ENCODE results near the gene MAP2. TPM values are rescaled to one million over a fixed set of nuclear protein-coding genes. Genes with fewer than 3 reads are reported as not detected.

MAP2 gene
- total RNA-seq, 1 experiment from 2014 or later = 1.5 TPM

DNA sequence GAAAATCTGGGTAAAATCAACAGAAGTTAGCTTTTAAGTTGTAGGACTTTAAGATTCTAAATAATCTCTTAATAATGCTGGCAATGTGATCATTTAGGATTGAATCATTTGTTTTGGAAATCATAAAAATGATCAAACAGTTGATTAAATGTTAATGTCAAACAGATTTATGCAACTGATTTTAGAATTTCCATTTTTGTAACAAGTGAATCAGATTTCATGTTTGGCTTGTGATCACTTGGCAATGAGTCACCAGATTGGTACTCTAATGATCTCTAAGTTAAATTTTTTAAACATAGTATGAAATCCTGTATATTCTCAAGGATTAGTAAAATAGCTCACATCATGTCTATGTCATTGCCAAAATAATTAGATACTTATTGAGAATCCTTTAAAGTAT lies 297.6 kb downstream of the MAP2 start:
- H3K27ac ChIP-seq (ENCODE audit: low read length) = no peak overlapping the region
- H3K9me2 ChIP-seq (replicated peaks; ENCODE audit: insufficient read depth, low read length) = no peaks in the 10 kb centered on the region
- H3K27me3 ChIP-seq (ENCODE audit: low read length) = no peaks in the 10 kb centered on the region
- no peaks in the 10 kb centered on the region for H3K9me3 ChIP-seq (ENCODE audit: low read length)
- H2AFZ ChIP-seq (ENCODE audit: low read length) = no peak overlapping the region
- no peaks in the 10 kb centered on the region for H3K36me3 ChIP-seq (ENCODE audit: insufficient read depth, low read length)
- no peaks in the 10 kb centered on the region for H3K4me1 ChIP-seq (ENCODE audit: low read length)
- DNase-seq = no peak
- H3K79me2 ChIP-seq (ENCODE audit: low read length) = no peaks in the 10 kb centered on the region
- H3K4me2 ChIP-seq (ENCODE audit: low read depth, low read length, poor library complexity, severe bottlenecking) = no peak overlapping the region
- no peaks in the 10 kb centered on the region for H4K20me1 ChIP-seq (ENCODE audit: insufficient read depth, low read depth, low read length)
- H3K4me3 ChIP-seq (ENCODE audit: low read length) = no peak overlapping the region
- no peak overlapping the region for H3K9ac ChIP-seq (ENCODE audit: low read length)

- H3K4me2 ChIP-seq (ENCODE audit: low read depth, low read length, poor library complexity, severe bottlenecking) = no peak overlapping the region
- H3K4me1 ChIP-seq (ENCODE audit: low read length) = no peaks in the 10 kb centered on the region
- H4K20me1 ChIP-seq (ENCODE audit: insufficient read depth, low read depth, low read length) = no peaks in the 10 kb centered on the region
- H3K27ac ChIP-seq (ENCODE audit: low read length) = no peak overlapping the region
- no peak overlapping the region for H3K4me3 ChIP-seq (ENCODE audit: low read length)
- H3K9ac ChIP-seq (ENCODE audit: low read length) = no peak overlapping the region
- H3K36me3 ChIP-seq (ENCODE audit: insufficient read depth, low read length) = no peaks in the 10 kb centered on the region
- no peaks in the 10 kb centered on the region for H3K9me2 ChIP-seq (replicated peaks; ENCODE audit: insufficient read depth, low read length)
- H2AFZ ChIP-seq (ENCODE audit: low read length) = no peak overlapping the region
- H3K79me2 ChIP-seq (ENCODE audit: low read length) = no peaks in the 10 kb centered on the region
- H3K27me3 ChIP-seq (ENCODE audit: low read length) = no peaks in the 10 kb centered on the region
- H3K9me3 ChIP-seq (ENCODE audit: low read length) = no peaks in the 10 kb centered on the region
- DNase-seq = no peak
These were observed 302.5 kb downstream of the MAP2 start for GRCh38 chr2:209726311-209726710.

- H3K36me3 ChIP-seq (ENCODE audit: insufficient read depth, low read length) = no peaks in the 10 kb centered on the region
- H3K79me2 ChIP-seq (ENCODE audit: low read length) = no peaks in the 10 kb centered on the region
- no peak for DNase-seq
- no peaks in the 10 kb centered on the region for H4K20me1 ChIP-seq (ENCODE audit: insufficient read depth, low read depth, low read length)
- H3K9me2 ChIP-seq (replicated peaks; ENCODE audit: insufficient read depth, low read length) = no peaks in the 10 kb centered on the region
- H3K4me1 ChIP-seq (ENCODE audit: low read length) = no peaks in the 10 kb centered on the region
- H3K27ac ChIP-seq (ENCODE audit: low read length) = no peak overlapping the region
- H3K27me3 ChIP-seq (ENCODE audit: low read length) = no peaks in the 10 kb centered on the region
- no peaks in the 10 kb centered on the region for H3K9me3 ChIP-seq (ENCODE audit: low read length)
- no peak overlapping the region for H3K4me3 ChIP-seq (ENCODE audit: low read length)
- no peak overlapping the region for H2AFZ ChIP-seq (ENCODE audit: low read length)
- no peak overlapping the region for H3K9ac ChIP-seq (ENCODE audit: low read length)
- no peak overlapping the region for H3K4me2 ChIP-seq (ENCODE audit: low read depth, low read length, poor library complexity, severe bottlenecking)
These were observed 303.2 kb downstream of the MAP2 start for GRCh38 chr2:209727077-209727476.

GRCh38 chr2:209734805-209735204 lies 311.0 kb downstream of the MAP2 start:
- H2AFZ ChIP-seq (ENCODE audit: low read length) = no peak overlapping the region
- H3K79me2 ChIP-seq (ENCODE audit: low read length) = no peaks in the 10 kb centered on the region
- no peaks in the 10 kb centered on the region for H3K4me1 ChIP-seq (ENCODE audit: low read length)
- DNase-seq = no peak
- H3K36me3 ChIP-seq (ENCODE audit: insufficient read depth, low read length) = no peaks in the 10 kb centered on the region
- H3K27ac ChIP-seq (ENCODE audit: low read length) = no peak overlapping the region
- no peaks in the 10 kb centered on the region for H3K9me3 ChIP-seq (ENCODE audit: low read length)
- H3K4me2 ChIP-seq (ENCODE audit: low read depth, low read length, poor library complexity, severe bottlenecking) = no peak overlapping the region
- no peak overlapping the region for H3K9ac ChIP-seq (ENCODE audit: low read length)
- H4K20me1 ChIP-seq (ENCODE audit: insufficient read depth, low read depth, low read length) = no peaks in the 10 kb centered on the region
- H3K9me2 ChIP-seq (replicated peaks; ENCODE audit: insufficient read depth, low read length) = no peaks in the 10 kb centered on the region
- H3K4me3 ChIP-seq (ENCODE audit: low read length) = no peak overlapping the region
- H3K27me3 ChIP-seq (ENCODE audit: low read length) = no peaks in the 10 kb centered on the region; the same call in 1 of the 2 replicates

- H3K36me3 ChIP-seq (ENCODE audit: insufficient read depth, low read length) = no peaks in the 10 kb centered on the region
- no peak for DNase-seq
- no peak overlapping the region for H2AFZ ChIP-seq (ENCODE audit: low read length)
- no peak overlapping the region for H3K4me2 ChIP-seq (ENCODE audit: low read depth, low read length, poor library complexity, severe bottlenecking)
- no peak overlapping the region for H3K4me3 ChIP-seq (ENCODE audit: low read length)
- H3K27ac ChIP-seq (ENCODE audit: low read length) = no peak overlapping the region
- H3K9ac ChIP-seq (ENCODE audit: low read length) = no peak overlapping the region
- H3K79me2 ChIP-seq (ENCODE audit: low read length) = no peaks in the 10 kb centered on the region
- no peaks in the 10 kb centered on the region for H4K20me1 ChIP-seq (ENCODE audit: insufficient read depth, low read depth, low read length)
- no peaks in the 10 kb centered on the region for H3K4me1 ChIP-seq (ENCODE audit: low read length)
- no peaks in the 10 kb centered on the region for H3K9me3 ChIP-seq (ENCODE audit: low read length)
- H3K9me2 ChIP-seq (replicated peaks; ENCODE audit: insufficient read depth, low read length) = no peaks in the 10 kb centered on the region
- no peaks in the 10 kb centered on the region; the same call in 1 of the 2 replicates for H3K27me3 ChIP-seq (ENCODE audit: low read length)
These were observed 318.1 kb downstream of the MAP2 start for GRCh38 chr2:209741953-209742352.

- Histone ChIP-seq H3K4me1 (ENCODE audit: low read length) (no peaks in the 10 kb centered on the region), H3K9ac (ENCODE audit: low read length) (no peak overlapping the region), H4K20me1 (ENCODE audit: insufficient read depth, low read depth, low read length) (no peaks in the 10 kb centered on the region), H3K9me3 (ENCODE audit: low read length) (no peaks in the 10 kb centered on the region), H3K27ac (ENCODE audit: low read length) (no peak overlapping the region), H3K27me3 (ENCODE audit: low read length) (no peaks in the 10 kb centered on the region), H3K4me3 (ENCODE audit: low read length) (no peak overlapping the region), H3K79me2 (ENCODE audit: low read length) (no peaks in the 10 kb centered on the region), H3K9me2 (replicated peaks; ENCODE audit: insufficient read depth, low read length) (no peaks in the 10 kb centered on the region), H3K36me3 (ENCODE audit: insufficient read depth, low read length) (no peaks in the 10 kb centered on the region), H3K4me2 (ENCODE audit: low read depth, low read length, poor library complexity, severe bottlenecking) (no peak overlapping the region), H2AFZ (ENCODE audit: low read length) (no peak overlapping the region)
- DNase-seq = no peak
These were observed 329.2 kb downstream of the MAP2 start for GRCh38 chr2:209753020-209753419.

DNA sequence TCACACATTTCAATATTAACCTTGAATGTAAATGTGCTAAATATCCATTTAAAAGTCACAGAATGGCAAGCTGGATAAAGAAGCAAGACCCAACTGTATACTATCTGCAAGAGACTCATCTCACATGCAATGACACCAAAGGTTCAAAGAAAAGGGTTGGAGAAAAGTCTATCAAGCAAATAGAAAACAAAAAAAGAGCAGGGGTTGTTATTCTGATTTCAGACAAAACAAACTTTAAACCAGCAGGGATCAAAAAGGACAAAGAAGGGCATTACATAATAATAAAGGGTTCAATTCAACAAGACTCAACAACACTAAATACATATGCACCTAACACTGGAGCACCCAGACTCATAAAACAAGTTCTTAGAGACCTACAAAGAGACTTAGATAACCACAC lies 333.3 kb downstream of the MAP2 start:
- H3K79me2 ChIP-seq (ENCODE audit: low read length) = no peaks in the 10 kb centered on the region
- H3K4me2 ChIP-seq (ENCODE audit: low read depth, low read length, poor library complexity, severe bottlenecking) = no peak overlapping the region
- no peaks in the 10 kb centered on the region for H3K27me3 ChIP-seq (ENCODE audit: low read length)
- H3K4me1 ChIP-seq (ENCODE audit: low read length) = no peaks in the 10 kb centered on the region
- H3K9ac ChIP-seq (ENCODE audit: low read length) = no peak overlapping the region
- no peak overlapping the region for H3K4me3 ChIP-seq (ENCODE audit: low read length)
- H2AFZ ChIP-seq (ENCODE audit: low read length) = no peak overlapping the region
- no peaks in the 10 kb centered on the region for H3K9me3 ChIP-seq (ENCODE audit: low read length)
- no peak overlapping the region for H3K27ac ChIP-seq (ENCODE audit: low read length)
- no peaks in the 10 kb centered on the region for H3K9me2 ChIP-seq (replicated peaks; ENCODE audit: insufficient read depth, low read length)
- no peaks in the 10 kb centered on the region for H4K20me1 ChIP-seq (ENCODE audit: insufficient read depth, low read depth, low read length)
- DNase-seq = no peak
- no peaks in the 10 kb centered on the region for H3K36me3 ChIP-seq (ENCODE audit: insufficient read depth, low read length)

DNA sequence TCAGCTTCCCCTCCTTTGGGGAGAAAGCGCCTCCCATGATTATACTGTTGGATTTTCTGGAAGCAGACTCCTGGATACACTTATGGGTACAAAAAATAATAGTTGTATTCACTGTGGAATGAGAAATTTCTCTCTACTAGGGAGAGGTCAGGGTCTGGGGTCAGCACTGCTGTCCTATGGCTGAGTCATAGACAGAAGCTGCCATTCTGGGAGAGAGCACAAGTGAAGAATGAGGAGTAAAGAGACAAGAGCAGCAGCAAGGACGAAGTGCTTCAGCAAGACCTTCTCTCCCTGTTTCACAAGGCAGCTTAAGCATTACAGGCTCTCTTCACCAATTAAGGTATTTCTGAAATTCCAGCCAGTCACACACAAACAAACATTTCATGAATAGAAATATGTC lies 337.7 kb downstream of the MAP2 start:
- Histone ChIP-seq H3K79me2 (ENCODE audit: low read length) (no peaks in the 10 kb centered on the region), H3K4me3 (ENCODE audit: low read length) (no peak overlapping the region), H3K4me1 (ENCODE audit: low read length) (peaks cover 6% of the 10 kb centered on the region), H3K27me3 (ENCODE audit: low read length) (no peaks in the 10 kb centered on the region), H3K9me3 (ENCODE audit: low read length) (no peaks in the 10 kb centered on the region), H3K27ac (ENCODE audit: low read length) (no peak overlapping the region), H3K4me2 (ENCODE audit: low read depth, low read length, poor library complexity, severe bottlenecking) (no peak overlapping the region), H3K9me2 (replicated peaks; ENCODE audit: insufficient read depth, low read length) (no peaks in the 10 kb centered on the region), H3K36me3 (ENCODE audit: insufficient read depth, low read length) (no peaks in the 10 kb centered on the region), H3K9ac (ENCODE audit: low read length) (no peak overlapping the region), H2AFZ (ENCODE audit: low read length) (no peak overlapping the region), H4K20me1 (ENCODE audit: insufficient read depth, low read depth, low read length) (no peaks in the 10 kb centered on the region)
- DNase-seq = no peak

GRCh38 chr2:209762563-209762962 lies 338.7 kb downstream of the MAP2 start:
- Histone ChIP-seq H3K9me3 (ENCODE audit: low read length) (no peaks in the 10 kb centered on the region), H3K4me2 (ENCODE audit: low read depth, low read length, poor library complexity, severe bottlenecking) (no peak overlapping the region), H3K4me1 (ENCODE audit: low read length) (peaks cover 6% of the 10 kb centered on the region), H3K36me3 (ENCODE audit: insufficient read depth, low read length) (no peaks in the 10 kb centered on the region), H3K27me3 (ENCODE audit: low read length) (no peaks in the 10 kb centered on the region), H4K20me1 (ENCODE audit: insufficient read depth, low read depth, low read length) (no peaks in the 10 kb centered on the region), H3K79me2 (ENCODE audit: low read length) (no peaks in the 10 kb centered on the region), H3K9ac (ENCODE audit: low read length) (no peak overlapping the region), H3K9me2 (replicated peaks; ENCODE audit: insufficient read depth, low read length) (no peaks in the 10 kb centered on the region), H3K27ac (ENCODE audit: low read length) (no peak overlapping the region), H2AFZ (ENCODE audit: low read length) (no peak overlapping the region), H3K4me3 (ENCODE audit: low read length) (no peak overlapping the region)
- no peak for DNase-seq

All from Karpas-422 (cell line).